Activated T-helper 2 cell treated with anti-CD3 and anti-CD28 coated beads, Interferon-gamma antibody, Interleukin-2, Interleukin-4, amounts not matched to agents 10 μg/mL and 5 μg/mL and 100 μg/mL, durations not matched to agents 14 hours and 24 hours and 36 hours (primary cell): ENCODE data around the gene ISX. TPM values are rescaled to one million over a fixed set of nuclear protein-coding genes. Genes with fewer than 3 reads are reported as not detected.
A peak's percentile ranks its signal among the peaks of the same experiment; 100 is the strongest.
"Not testable (repeated sequence)": the region's sequence is repeated elsewhere in the genome, so short reads cannot be mapped to it uniquely, and the experiment has no call there.

Experiments used
- DNase-seq: peaks from one replicate; pipeline ENCODE4 v3.0.0; 2021; ENCODE audit warnings: low spot score
- H3K27ac Mint-ChIP-seq: one replicate; pipeline ENCODE4 v1.8.0; 2021; ENCODE audit warnings: mixed read lengths
- H3K27me3 Mint-ChIP-seq: one replicate; pipeline ENCODE4 v1.8.0; 2021; ENCODE audit warnings: low read depth, mixed read lengths
- H3K36me3 Mint-ChIP-seq: one replicate; pipeline ENCODE4 v1.8.0; 2021; ENCODE audit warnings: low read depth, mixed read lengths
- H3K4me1 Mint-ChIP-seq: one replicate; pipeline ENCODE4 v1.8.0; 2021; ENCODE audit warnings: low read depth, mixed read lengths
- H3K4me3 Mint-ChIP-seq: one replicate; pipeline ENCODE4 v1.8.0; 2021; ENCODE audit warnings: low read depth, mild to moderate bottlenecking, moderate library complexity, mixed read lengths
- H3K9me3 Mint-ChIP-seq: one replicate; pipeline ENCODE4 v1.8.0; 2021; ENCODE audit warnings: mixed read lengths
- intact Hi-C: fragments of 100-400 bp; cut with micrococcal nuclease; formaldehyde crosslinking; loops from one replicate; pipeline ENCODE4 v1.15.1; 2023
- total RNA-seq: library from RNA; stranded (reverse); gene quantifications from 2 replicates; pipeline ENCODE4 v1.2.3, GENCODE V29; 2022

The ISX gene
- total RNA-seq, 1 donor from 2014 or later: not detected

GRCh38 chr22:35039625-35040024 lies 26.3 kb upstream of the ISX start:
- Mint-ChIP-seq H3K9me3 (no peaks in the 10 kb centered on the region), H3K27me3 (no peaks in the 10 kb centered on the region)

DNA sequence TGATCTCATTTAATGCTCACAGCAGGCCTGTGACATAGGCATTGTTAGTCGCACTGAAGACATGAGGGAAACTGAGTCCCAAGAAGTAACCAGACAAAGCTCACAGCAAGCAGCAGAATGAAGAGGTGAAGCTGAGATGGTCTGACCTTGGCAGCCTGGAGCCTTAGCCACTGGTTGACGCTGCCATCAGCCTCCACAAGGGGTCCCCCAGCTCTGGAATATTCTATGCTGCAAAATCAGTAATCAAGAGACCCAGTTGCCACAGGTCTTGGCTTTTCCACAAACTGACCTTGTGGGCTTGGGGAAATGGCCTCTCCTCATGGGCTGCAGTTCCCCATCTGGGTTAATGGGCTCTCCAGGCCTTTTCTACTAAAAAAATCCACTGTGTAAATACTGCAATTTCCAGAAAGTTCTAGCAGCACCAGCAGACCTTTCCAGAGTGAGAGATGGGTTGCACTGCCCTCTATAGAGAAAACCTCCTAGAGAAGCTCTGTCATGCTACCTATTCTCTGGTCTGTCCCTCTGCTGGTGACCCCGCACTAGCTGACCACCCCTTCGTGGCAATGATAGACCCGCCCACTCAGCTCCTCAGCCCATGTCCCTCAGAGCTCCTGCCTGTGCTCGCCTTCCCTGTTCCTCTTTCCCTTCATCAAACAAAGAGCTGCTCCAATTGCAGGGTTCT lies 22.6 kb upstream of the ISX start:
- Mint-ChIP-seq H3K27me3 (no peaks in the 10 kb centered on the region), H3K27ac (no peak overlapping the region), H3K4me3 (no peak overlapping the region), H3K36me3 (no peaks in the 10 kb centered on the region), H3K9me3 (no peaks in the 10 kb centered on the region), H3K4me1 (no peaks in the 10 kb centered on the region)
- intact Hi-C loops: no loop called here
- no peak for DNase-seq

More at GRCh38 chr22:35039625-35040024, 26.3 kb upstream of the ISX start:
- H3K36me3 Mint-ChIP-seq: no peaks in the 10 kb centered on the region
- H3K4me1 Mint-ChIP-seq: no peaks in the 10 kb centered on the region
- H3K4me3 Mint-ChIP-seq: no peak overlapping the region
- intact Hi-C loops: no loop called here
- H3K27ac Mint-ChIP-seq: no peak overlapping the region
- DNase-seq: no peak

DNA sequence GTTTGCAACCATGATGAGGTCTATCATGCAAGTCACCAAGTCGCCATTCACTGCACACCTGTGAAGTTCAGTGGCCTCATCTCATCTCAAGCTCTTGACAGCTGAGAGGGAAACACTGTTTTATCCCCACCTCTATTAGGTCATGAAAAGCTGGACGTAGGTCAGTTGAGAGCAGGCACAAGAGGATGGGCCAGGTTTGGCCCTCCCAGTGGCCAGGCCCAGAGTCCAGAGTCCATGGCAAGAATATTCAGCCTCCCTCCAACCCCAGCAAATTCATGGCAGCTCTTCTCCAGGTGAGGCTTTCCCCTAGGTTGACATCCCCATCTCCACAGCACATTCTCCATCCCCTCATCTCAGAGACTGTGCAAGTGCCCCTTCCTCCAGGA lies 22.0 kb upstream of the ISX start:
- H3K9me3 Mint-ChIP-seq: no peaks in the 10 kb centered on the region
- no peaks in the 10 kb centered on the region for H3K36me3 Mint-ChIP-seq
- intact Hi-C loops: no loop called here

DNA sequence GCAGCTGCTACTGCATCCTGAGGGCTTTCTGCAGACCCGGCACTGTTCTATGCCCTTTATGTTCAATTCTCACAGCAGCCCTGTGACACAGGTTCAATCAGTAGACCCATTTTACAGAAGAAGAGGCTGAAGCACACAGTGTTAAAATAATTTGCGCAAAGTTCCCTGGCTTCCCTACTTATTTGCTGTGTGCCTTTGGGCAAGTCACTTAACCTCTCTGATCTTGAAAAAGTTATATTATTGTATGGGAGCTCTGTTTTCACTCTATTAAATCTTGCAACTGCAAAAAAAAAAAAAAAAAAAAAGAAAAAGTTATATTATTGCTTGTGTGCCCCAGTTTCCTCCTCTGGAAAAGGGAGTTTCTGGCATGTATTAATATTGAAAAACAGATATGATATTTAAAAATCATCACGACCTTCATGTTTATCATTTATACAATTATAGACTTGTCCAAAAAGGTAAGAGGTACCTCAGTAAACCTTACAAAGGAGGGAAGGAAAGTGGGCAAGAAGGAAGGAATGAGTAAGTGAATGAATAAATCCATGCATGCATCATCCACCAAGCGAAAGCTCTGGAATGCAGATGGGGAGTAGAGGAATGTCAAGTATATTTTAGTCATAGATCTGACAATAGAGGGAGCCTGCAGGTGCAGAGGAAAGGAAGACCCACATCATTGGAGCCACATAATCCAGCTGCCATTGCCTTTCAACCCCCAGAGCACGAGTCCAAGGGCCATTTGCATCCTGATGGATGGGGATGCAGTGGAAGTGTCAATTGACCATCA lies 21.2 kb upstream of the ISX start:
- H3K36me3 Mint-ChIP-seq: no peaks in the 10 kb centered on the region
- no peaks in the 10 kb centered on the region for H3K4me1 Mint-ChIP-seq
- H3K27me3 Mint-ChIP-seq: no peaks in the 10 kb centered on the region
- intact Hi-C loops: no loop called here
- H3K4me3 Mint-ChIP-seq: no peak overlapping the region
- H3K9me3 Mint-ChIP-seq: no peaks in the 10 kb centered on the region
- DNase-seq: no peak
- H3K27ac Mint-ChIP-seq: no peak overlapping the region

More for the DNA sequence above, 22.0 kb upstream of the ISX start:
- Mint-ChIP-seq H3K27me3 (no peaks in the 10 kb centered on the region), H3K27ac (no peak overlapping the region), H3K4me1 (no peaks in the 10 kb centered on the region), H3K4me3 (no peak overlapping the region)
- DNase-seq: no peak

GRCh38 chr22:35045451-35045850 lies 20.5 kb upstream of the ISX start:
- Mint-ChIP-seq H3K27me3 (no peaks in the 10 kb centered on the region), H3K27ac (no peak overlapping the region), H3K4me1 (no peaks in the 10 kb centered on the region), H3K36me3 (no peaks in the 10 kb centered on the region), H3K9me3 (no peaks in the 10 kb centered on the region), H3K4me3 (no peak overlapping the region)
- no peak for DNase-seq
- intact Hi-C loops: no loop called here

GRCh38 chr22:35046744-35047462 lies 19.1 kb upstream of the ISX start:
- no peaks in the 10 kb centered on the region for H3K9me3 Mint-ChIP-seq
- no peaks in the 10 kb centered on the region for H3K27me3 Mint-ChIP-seq
- DNase-seq: no peak
- H3K36me3 Mint-ChIP-seq: no peaks in the 10 kb centered on the region
- no peak overlapping the region for H3K4me3 Mint-ChIP-seq
- H3K4me1 Mint-ChIP-seq: no peaks in the 10 kb centered on the region
- intact Hi-C loops: no loop called here
- H3K27ac Mint-ChIP-seq: no peak overlapping the region

DNA sequence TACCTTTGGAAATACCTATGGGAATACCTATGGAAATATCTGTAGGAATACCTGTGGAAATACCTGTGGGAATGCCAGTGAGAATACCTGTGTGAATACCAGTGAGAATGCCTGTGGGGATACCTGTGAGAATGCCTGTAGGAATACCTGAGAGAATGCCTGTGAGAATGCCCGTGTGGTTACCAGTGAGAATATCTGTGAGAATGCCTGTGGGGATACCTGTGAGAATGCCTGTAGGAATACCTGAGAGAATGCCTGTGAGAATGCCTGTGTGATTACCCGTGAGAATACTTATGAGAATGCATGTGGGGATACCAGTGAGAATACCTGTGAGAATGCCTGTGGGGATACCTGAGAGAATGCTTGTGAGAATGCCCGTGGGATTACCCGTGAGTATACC lies 15.9 kb upstream of the ISX start:
- H3K27me3 Mint-ChIP-seq, DNase-seq, intact Hi-C loops, H3K4me3 Mint-ChIP-seq, H3K9me3 Mint-ChIP-seq, H3K4me1 Mint-ChIP-seq, H3K36me3 Mint-ChIP-seq, H3K27ac Mint-ChIP-seq: not testable (repeated sequence)

DNA sequence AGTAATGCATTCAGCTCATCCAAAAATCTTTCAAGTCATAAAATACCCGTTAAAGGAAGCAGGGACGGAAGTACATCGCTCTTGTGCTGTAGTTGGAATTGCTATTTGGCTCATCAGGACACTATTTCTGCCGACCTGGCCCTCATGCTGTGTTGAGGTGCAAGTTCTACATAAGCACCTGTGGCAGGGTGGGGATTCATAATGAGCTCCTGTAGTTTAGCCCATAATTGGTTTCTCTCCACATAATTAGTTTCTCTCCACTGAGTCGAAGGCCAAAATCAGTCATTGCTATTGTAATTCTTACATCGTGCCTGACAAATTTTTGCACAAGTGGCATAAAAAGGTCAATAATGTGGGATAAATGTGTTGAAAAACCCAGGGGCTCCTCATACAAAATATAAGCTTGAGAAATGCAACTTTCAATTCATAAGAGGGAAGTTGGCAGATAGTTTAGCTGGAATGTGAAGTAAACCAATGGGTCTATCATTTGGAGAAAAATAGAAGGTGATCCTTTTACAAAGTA lies 14.9 kb upstream of the ISX start:
- H3K36me3 Mint-ChIP-seq: no peaks in the 10 kb centered on the region
- intact Hi-C loops: no loop called here
- no peak overlapping the region for H3K4me3 Mint-ChIP-seq
- no peak overlapping the region for H3K27ac Mint-ChIP-seq
- no peaks in the 10 kb centered on the region for H3K4me1 Mint-ChIP-seq
- no peaks in the 10 kb centered on the region for H3K27me3 Mint-ChIP-seq
- no peak for DNase-seq
- no peaks in the 10 kb centered on the region for H3K9me3 Mint-ChIP-seq

DNA sequence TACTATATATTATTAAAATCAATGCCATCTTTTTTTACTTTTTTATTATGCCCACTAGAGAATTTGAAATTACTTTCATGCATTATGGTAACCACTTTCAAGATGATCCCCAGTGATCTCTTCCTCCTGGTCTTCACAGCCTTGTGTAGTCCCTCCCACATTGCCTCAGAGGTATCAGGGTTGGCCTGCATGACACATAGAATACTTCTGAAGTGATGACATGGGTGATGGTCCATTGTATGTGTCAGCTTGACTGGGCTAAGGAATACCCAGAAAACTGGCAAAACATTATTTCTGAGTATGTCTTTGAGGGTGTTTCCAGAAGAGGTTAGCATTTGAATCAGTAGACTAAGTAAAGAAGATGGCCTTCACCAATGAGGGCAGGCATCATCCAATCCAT lies 14.2 kb upstream of the ISX start:
- Mint-ChIP-seq H3K4me1 (no peaks in the 10 kb centered on the region), H3K4me3 (no peak overlapping the region), H3K36me3 (no peaks in the 10 kb centered on the region), H3K27ac (no peak overlapping the region), H3K27me3 (no peaks in the 10 kb centered on the region), H3K9me3 (no peaks in the 10 kb centered on the region)
- intact Hi-C loops: no loop called here
- no peak for DNase-seq

GRCh38 chr22:35053060-35053835 lies 12.7 kb upstream of the ISX start:
- Mint-ChIP-seq H3K27ac (no peak overlapping the region), H3K36me3 (no peaks in the 10 kb centered on the region), H3K4me1 (no peaks in the 10 kb centered on the region), H3K27me3 (no peaks in the 10 kb centered on the region), H3K4me3 (no peak overlapping the region), H3K9me3 (no peaks in the 10 kb centered on the region)
- no peak for DNase-seq
- intact Hi-C loops: no loop called here

- Mint-ChIP-seq H3K27me3 (no peaks in the 10 kb centered on the region), H3K4me1 (no peaks in the 10 kb centered on the region), H3K27ac (peak overlapping the region; percentile 13), H3K36me3 (no peaks in the 10 kb centered on the region), H3K4me3 (no peak overlapping the region), H3K9me3 (no peaks in the 10 kb centered on the region)
- DNase-seq: no peak
- intact Hi-C loops: no loop called here
Observed at GRCh38 chr22:35054064-35054463, 11.9 kb upstream of the ISX start.

GRCh38 chr22:35056486-35056885 lies 9.5 kb upstream of the ISX start:
- DNase-seq: no peak
- H3K4me3 Mint-ChIP-seq: no peak overlapping the region
- H3K36me3 Mint-ChIP-seq: no peaks in the 10 kb centered on the region
- H3K27me3 Mint-ChIP-seq: no peaks in the 10 kb centered on the region
- no peak overlapping the region for H3K27ac Mint-ChIP-seq
- intact Hi-C loops: no loop called here
- H3K4me1 Mint-ChIP-seq: no peaks in the 10 kb centered on the region
- H3K9me3 Mint-ChIP-seq: peaks cover 4% of the 10 kb centered on the region
